Natural killer cell (primary cell): Measurements from ENCODE around the gene SCARB1. TPM values are rescaled to one million over a fixed set of nuclear protein-coding genes. Genes with fewer than 3 reads are reported as not detected.

Experiments used
- ATAC-seq, 3 donors: fragments of 150-1000 bp in 2 of 3; fragments of 200-7000 bp in 1 of 3; cut with Tn5 transposase; 1 replicate in 1 of 3; 2 replicates in 2 of 3; pipeline ENCODE4 v1.10.0; 2021; ENCODE audit warnings: mild to moderate bottlenecking in 2 of 3, moderate library complexity in 2 of 3
- DNase-seq, 2 donors: peaks; one replicate each; pipeline versions ENCODE4 v3.0.0 to v3.0.0-alpha.2; 2013 to 2021; ENCODE audit warnings: mixed read lengths in 1 of 2
- H3K27ac ChIP-seq: one replicate; pipeline ENCODE4 v1.5.1; 2013; ENCODE audit warnings: mild to moderate bottlenecking, low read length
- H3K27me3 ChIP-seq: one replicate; pipeline ENCODE4 v1.6.1; 2013; ENCODE audit warnings: low read length; ENCODE audit not compliant: control insufficient read depth, insufficient read depth
- H3K36me3 ChIP-seq: one replicate; pipeline ENCODE4 v1.6.1; 2013; ENCODE audit warnings: low read length; ENCODE audit not compliant: control insufficient read depth, insufficient read depth
- H3K4me1 ChIP-seq: one replicate; pipeline ENCODE4 v1.6.1; 2013; ENCODE audit warnings: low read length; ENCODE audit not compliant: control insufficient read depth, insufficient read depth
- H3K4me3 ChIP-seq: one replicate; pipeline ENCODE4 v1.5.1; 2013; ENCODE audit warnings: low read length
- H3K9me3 ChIP-seq: one replicate; pipeline ENCODE4 v1.6.1; 2013; ENCODE audit warnings: low read length; ENCODE audit not compliant: control insufficient read depth, insufficient read depth
- H3K27ac Mint-ChIP-seq, 2 donors: one replicate each; pipeline ENCODE4 v1.8.0; 2022; ENCODE audit warnings: mild to moderate bottlenecking in 2 of 2, mixed read lengths in 2 of 2, moderate library complexity in 1 of 2
- H3K27me3 Mint-ChIP-seq, 2 donors: one replicate each; pipeline ENCODE4 v1.8.0; 2022; ENCODE audit warnings: low read depth in 2 of 2, mixed read lengths in 2 of 2
- H3K36me3 Mint-ChIP-seq: one replicate; pipeline ENCODE4 v1.8.0; 2022; ENCODE audit warnings: mixed read lengths
- H3K4me1 Mint-ChIP-seq, 2 donors: one replicate each; pipeline ENCODE4 v1.8.0; 2022; ENCODE audit warnings: mixed read lengths in 2 of 2
- H3K4me3 Mint-ChIP-seq: one replicate; pipeline ENCODE4 v1.8.0; 2022; ENCODE audit warnings: mild to moderate bottlenecking, moderate library complexity, mixed read lengths
- H3K9me3 Mint-ChIP-seq, 2 donors: one replicate each; pipeline ENCODE4 v1.8.0; 2022; ENCODE audit warnings: mixed read lengths in 2 of 2
- WGBS: methylation state at CpG from one replicate; pipeline ENCODE4 v1.1.7; 2013; ENCODE audit warnings: missing lambda C conversion rate; ENCODE audit not compliant: insufficient coverage; 5-methylcytosine and 5-hydroxymethylcytosine counted together
- intact Hi-C: fragments of 100-400 bp; cut with micrococcal nuclease; formaldehyde crosslinking; loops from one replicate; pipeline ENCODE4 v1.14.2; 2022
- total RNA-seq, 4 donors: library from RNA; stranded (reverse); fragments of 120-200 nt in 1 of 4; gene quantifications; one replicate each; pipeline versions ENCODE4 v1.2.3 to v1.2.4, GENCODE V29; 2013 to 2022
- TF ChIP-seq, protein P1 (sequence below): fragments of 200-600 bp; IDR thresholded peaks from one replicate; pipeline ENCODE4 v1.8.0; 2022; ENCODE audit warnings: antibody characterized with exemption

The SCARB1 gene
- total RNA-seq, 3 donors from 2014 or later (not counting 1 experiment from before 2014, with no cell fraction given): 1.1 to 2.7 (median 1.3) TPM

DNA sequence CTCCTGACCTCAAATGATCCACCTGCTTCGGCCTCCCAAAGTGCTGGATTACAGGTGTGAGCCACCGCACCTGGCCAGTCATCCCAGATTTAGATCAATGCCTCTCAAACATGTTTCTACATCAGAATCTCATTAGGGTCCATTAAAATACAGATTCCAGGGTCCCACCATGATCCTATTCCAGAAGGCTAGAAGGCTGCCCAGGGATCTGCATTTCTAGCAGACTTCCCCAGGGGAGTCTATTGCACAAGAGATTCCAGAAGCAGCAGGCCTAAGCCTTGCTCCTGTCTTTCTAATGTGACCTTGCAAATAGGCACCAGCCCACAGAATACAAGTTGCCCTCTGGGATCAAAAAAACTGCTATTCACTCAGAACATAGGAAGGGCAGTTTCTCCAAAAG is 81.5 kb downstream of the SCARB1 start:
- H3K9me3 Mint-ChIP-seq: no peaks in the 10 kb centered on the region

DNA sequence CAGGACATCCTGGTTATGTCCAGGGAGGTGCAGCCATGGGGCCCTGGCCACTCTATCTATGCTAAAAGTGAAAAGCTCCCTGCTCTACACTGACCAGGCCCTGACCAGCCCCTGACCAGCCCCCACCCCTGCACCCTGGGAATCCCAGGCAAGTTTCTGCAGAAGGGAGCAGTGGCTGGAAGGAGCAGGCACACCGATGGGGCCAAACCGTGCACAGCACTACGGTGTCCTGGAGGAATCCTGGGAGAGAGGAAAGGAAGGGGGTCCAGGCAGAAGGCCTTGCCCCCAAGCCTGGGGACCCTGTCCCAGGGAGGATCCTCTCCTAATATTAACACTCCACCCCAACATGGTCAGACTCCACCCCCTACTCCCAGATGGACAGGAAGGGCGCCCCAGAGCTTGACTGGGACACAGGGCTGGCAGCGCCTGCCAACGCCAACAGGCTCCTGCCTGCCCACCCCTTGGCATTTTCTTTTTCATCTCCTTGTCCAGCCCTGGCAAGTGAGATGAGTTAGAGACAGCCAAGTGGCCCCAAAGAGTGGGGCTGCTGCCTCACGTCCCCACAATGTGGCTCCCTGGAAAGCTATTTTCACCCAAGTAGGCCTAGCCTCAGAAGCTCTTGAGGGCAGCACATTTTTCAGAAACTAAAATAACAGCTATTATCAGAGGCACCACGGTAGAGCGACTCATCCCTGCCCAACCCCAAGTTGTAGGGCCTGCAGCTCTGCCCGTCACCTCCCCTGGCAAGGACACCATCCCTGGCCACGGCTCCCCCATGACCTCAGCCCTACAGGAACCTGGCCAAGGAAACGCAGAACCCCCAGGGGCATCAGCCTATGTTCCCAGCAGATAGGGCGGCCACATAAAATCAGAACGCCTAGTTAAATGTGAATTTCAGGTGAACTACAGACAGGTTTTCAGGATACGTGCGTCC is 82.6 kb downstream of the SCARB1 start:
- ATAC-seq (no peak), DNase-seq (no peak)
- Mint-ChIP-seq H3K4me3 (no peak overlapping the region), H3K36me3 (no peaks in the 10 kb centered on the region), H3K4me1 (no peaks in the 10 kb centered on the region), H3K27me3 (no peaks in the 10 kb centered on the region), H3K27ac (no peak overlapping the region), H3K9me3 (no peaks in the 10 kb centered on the region)
- Histone ChIP-seq H3K4me3 (no peak overlapping the region), H3K9me3 (no peaks in the 10 kb centered on the region), H3K4me1 (peaks cover 3% of the 10 kb centered on the region), H3K27ac (no peak overlapping the region), H3K36me3 (no peaks in the 10 kb centered on the region), H3K27me3 (no peaks in the 10 kb centered on the region)
- WGBS: 94% methylated on average over 16 of the region's 16 CpGs
- intact Hi-C loops: no loop called here
- TF ChIP-seq, protein P1, sequence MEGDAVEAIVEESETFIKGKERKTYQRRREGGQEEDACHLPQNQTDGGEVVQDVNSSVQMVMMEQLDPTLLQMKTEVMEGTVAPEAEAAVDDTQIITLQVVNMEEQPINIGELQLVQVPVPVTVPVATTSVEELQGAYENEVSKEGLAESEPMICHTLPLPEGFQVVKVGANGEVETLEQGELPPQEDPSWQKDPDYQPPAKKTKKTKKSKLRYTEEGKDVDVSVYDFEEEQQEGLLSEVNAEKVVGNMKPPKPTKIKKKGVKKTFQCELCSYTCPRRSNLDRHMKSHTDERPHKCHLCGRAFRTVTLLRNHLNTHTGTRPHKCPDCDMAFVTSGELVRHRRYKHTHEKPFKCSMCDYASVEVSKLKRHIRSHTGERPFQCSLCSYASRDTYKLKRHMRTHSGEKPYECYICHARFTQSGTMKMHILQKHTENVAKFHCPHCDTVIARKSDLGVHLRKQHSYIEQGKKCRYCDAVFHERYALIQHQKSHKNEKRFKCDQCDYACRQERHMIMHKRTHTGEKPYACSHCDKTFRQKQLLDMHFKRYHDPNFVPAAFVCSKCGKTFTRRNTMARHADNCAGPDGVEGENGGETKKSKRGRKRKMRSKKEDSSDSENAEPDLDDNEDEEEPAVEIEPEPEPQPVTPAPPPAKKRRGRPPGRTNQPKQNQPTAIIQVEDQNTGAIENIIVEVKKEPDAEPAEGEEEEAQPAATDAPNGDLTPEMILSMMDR: no peak

More for the DNA sequence above, 81.5 kb downstream of the SCARB1 start:
- Histone ChIP-seq H3K27ac (no peak overlapping the region), H3K4me1 (peaks cover 3% of the 10 kb centered on the region), H3K4me3 (no peak overlapping the region), H3K27me3 (no peaks in the 10 kb centered on the region), H3K36me3 (no peaks in the 10 kb centered on the region), H3K9me3 (no peaks in the 10 kb centered on the region)
- no peak for ATAC-seq
- no peaks in the 10 kb centered on the region for H3K27me3 Mint-ChIP-seq
- no peak overlapping the region for H3K4me3 Mint-ChIP-seq
- H3K27ac Mint-ChIP-seq: no peak overlapping the region
- intact Hi-C loops: no loop called here
- WGBS: 97% methylated on average over 2 of the region's 2 CpGs
- H3K36me3 Mint-ChIP-seq: no peaks in the 10 kb centered on the region
- TF ChIP-seq, protein P1: no peak
- DNase-seq: no peak
- H3K4me1 Mint-ChIP-seq: no peaks in the 10 kb centered on the region

DNA sequence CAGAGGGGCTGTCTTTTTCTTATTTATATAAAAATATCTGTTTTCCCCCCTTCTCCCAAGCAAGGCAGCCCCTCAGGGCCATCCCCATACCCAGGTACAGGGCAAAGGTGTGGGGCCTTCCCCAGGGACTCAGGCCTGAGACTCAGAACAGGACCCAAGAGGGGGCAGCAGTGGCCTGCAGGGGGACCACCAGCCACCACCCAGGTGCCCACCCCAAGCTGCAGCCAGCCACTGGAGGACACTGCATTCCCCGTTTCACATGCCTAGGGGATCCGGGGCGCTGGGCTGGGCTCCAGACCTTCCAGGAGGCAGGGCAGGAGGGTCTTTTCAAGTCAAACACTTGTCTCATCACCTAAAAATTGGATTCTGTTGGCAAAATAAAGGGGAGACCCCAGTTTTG is 83.3 kb downstream of the SCARB1 start:
- intact Hi-C loops: no loop called here
- Histone ChIP-seq H3K4me3 (no peak overlapping the region), H3K9me3 (no peaks in the 10 kb centered on the region), H3K27ac (no peak overlapping the region), H3K36me3 (no peaks in the 10 kb centered on the region), H3K4me1 (peaks cover 5% of the 10 kb centered on the region), H3K27me3 (no peaks in the 10 kb centered on the region)
- Mint-ChIP-seq H3K9me3 (no peaks in the 10 kb centered on the region), H3K4me1 (no peaks in the 10 kb centered on the region), H3K36me3 (no peaks in the 10 kb centered on the region), H3K27me3 (peaks cover 0 to under 1% of the 10 kb centered on the region in 2 donors), H3K4me3 (no peak overlapping the region), H3K27ac (no peak overlapping the region)
- DNase-seq (no peak), ATAC-seq (no peak)
- WGBS: 100% methylated on average over 3 of the region's 3 CpGs
- TF ChIP-seq, protein P1: no peak
